ENCODE measurements around the gene UNC5C.

DNA sequence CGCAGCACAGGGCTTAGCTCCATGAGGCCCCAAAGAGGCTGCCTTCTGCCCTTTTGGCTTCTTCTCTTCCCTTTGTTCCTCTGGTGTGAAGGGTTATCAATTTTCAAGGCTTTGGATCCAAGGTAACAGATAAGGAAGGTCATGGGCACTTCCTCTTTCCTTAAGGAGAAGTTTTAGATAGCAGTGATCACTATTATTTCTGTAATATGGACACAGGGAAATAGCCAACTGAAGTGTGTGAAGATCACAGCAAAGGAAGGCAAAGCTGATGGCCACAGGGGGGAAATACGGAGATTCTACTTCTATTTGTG is 366.8 kb downstream of the UNC5C start:
- TF ChIP-seq, protein P1, sequence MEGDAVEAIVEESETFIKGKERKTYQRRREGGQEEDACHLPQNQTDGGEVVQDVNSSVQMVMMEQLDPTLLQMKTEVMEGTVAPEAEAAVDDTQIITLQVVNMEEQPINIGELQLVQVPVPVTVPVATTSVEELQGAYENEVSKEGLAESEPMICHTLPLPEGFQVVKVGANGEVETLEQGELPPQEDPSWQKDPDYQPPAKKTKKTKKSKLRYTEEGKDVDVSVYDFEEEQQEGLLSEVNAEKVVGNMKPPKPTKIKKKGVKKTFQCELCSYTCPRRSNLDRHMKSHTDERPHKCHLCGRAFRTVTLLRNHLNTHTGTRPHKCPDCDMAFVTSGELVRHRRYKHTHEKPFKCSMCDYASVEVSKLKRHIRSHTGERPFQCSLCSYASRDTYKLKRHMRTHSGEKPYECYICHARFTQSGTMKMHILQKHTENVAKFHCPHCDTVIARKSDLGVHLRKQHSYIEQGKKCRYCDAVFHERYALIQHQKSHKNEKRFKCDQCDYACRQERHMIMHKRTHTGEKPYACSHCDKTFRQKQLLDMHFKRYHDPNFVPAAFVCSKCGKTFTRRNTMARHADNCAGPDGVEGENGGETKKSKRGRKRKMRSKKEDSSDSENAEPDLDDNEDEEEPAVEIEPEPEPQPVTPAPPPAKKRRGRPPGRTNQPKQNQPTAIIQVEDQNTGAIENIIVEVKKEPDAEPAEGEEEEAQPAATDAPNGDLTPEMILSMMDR (conservative IDR thresholded peaks at IDR 0.05; ENCODE audit: low read length), result no peak
- TF ChIP-seq EZH2phosphoT487 (IDR thresholded peaks at IDR 0.05; ENCODE audit: borderline replicate concordance, low read depth, low read length), result no peak
